Type B pancreatic cell (in vitro differentiated cells): Measurements from ENCODE around the gene NUP205. TPM values are rescaled to one million over a fixed set of nuclear protein-coding genes. Genes with fewer than 3 reads are reported as not detected.

Experiments
- DNase-seq: peaks from one replicate; pipeline ENCODE4 v3.0.0; 2021; ENCODE audit warnings: mixed read lengths; ENCODE audit not compliant: unreplicated experiment; ENCODE audit errors: extremely low spot score
- H3K27ac Mint-ChIP-seq: 2 replicates; pipeline ENCODE4 v1.8.0; 2021; ENCODE audit warnings: mild to moderate bottlenecking, mixed read lengths
- H3K27me3 Mint-ChIP-seq: 2 replicates; pipeline ENCODE4 v1.8.0; 2021; ENCODE audit warnings: mixed read lengths
- H3K36me3 Mint-ChIP-seq: 2 replicates; pipeline ENCODE4 v1.8.0; 2021; ENCODE audit warnings: mixed read lengths
- H3K4me1 Mint-ChIP-seq: one replicate; pipeline ENCODE4 v1.8.0; 2021; ENCODE audit warnings: mixed read lengths; ENCODE audit not compliant: unreplicated experiment
- H3K4me3 Mint-ChIP-seq: 2 replicates; pipeline ENCODE4 v1.8.0; 2021; ENCODE audit warnings: mild to moderate bottlenecking, mixed read lengths
- H3K9me3 Mint-ChIP-seq: 2 replicates; pipeline ENCODE4 v1.8.0; 2021; ENCODE audit warnings: mixed read lengths
- total RNA-seq: library from RNA; stranded (reverse); gene quantifications from 2 replicates; pipeline ENCODE4 v1.2.1, GENCODE V29; 2021; ENCODE audit warnings: low replicate concordance
- TF ChIP-seq, protein P1 (sequence below): fragments of 200-600 bp; sonication (generic); conservative IDR thresholded peaks from 2 replicates; pipeline ENCODE4 v1.5.0; 2021; ENCODE audit warnings: antibody characterized with exemption, mild to moderate bottlenecking

NUP205 gene
- total RNA-seq, 1 donor from 2014 or later = 102 TPM

DNA sequence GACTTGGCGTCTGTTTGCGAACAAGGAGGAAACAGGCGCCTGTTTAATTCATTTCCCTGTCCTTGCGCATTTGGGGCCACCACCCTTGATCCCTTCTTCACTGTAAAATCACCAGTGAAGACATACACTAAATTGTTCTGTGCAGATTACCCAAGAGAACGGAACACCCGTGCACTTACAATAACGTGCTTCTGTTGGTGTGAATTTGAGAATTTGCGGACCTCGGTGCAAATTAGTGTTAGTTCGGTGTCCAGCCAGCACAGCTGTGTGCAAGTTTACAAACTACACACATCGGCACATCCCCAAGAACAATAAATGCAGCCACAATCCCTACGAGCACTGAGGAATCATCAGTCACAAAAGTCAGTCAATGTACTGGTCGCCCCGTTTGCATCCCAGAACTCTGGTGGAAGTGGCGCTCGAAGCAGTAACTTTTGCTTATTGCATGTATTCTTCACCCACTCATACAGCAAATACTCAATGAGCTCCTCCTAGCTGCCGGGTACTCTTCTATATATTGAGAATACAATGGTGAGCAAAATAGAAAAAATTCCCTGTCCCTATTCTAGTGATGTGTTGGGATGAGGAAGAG lies 47.0 kb upstream of the NUP205 start:
- no peaks in the 10 kb centered on the region for H3K27me3 Mint-ChIP-seq
- H3K4me3 Mint-ChIP-seq = no peak overlapping the region
- H3K9me3 Mint-ChIP-seq = no peaks in the 10 kb centered on the region
- DNase-seq = no peak
- no peak overlapping the region for H3K27ac Mint-ChIP-seq
- H3K36me3 Mint-ChIP-seq = no peaks in the 10 kb centered on the region
- TF ChIP-seq, protein P1, sequence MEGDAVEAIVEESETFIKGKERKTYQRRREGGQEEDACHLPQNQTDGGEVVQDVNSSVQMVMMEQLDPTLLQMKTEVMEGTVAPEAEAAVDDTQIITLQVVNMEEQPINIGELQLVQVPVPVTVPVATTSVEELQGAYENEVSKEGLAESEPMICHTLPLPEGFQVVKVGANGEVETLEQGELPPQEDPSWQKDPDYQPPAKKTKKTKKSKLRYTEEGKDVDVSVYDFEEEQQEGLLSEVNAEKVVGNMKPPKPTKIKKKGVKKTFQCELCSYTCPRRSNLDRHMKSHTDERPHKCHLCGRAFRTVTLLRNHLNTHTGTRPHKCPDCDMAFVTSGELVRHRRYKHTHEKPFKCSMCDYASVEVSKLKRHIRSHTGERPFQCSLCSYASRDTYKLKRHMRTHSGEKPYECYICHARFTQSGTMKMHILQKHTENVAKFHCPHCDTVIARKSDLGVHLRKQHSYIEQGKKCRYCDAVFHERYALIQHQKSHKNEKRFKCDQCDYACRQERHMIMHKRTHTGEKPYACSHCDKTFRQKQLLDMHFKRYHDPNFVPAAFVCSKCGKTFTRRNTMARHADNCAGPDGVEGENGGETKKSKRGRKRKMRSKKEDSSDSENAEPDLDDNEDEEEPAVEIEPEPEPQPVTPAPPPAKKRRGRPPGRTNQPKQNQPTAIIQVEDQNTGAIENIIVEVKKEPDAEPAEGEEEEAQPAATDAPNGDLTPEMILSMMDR = no peak
- peaks cover 14% of the 10 kb centered on the region for H3K4me1 Mint-ChIP-seq

DNA sequence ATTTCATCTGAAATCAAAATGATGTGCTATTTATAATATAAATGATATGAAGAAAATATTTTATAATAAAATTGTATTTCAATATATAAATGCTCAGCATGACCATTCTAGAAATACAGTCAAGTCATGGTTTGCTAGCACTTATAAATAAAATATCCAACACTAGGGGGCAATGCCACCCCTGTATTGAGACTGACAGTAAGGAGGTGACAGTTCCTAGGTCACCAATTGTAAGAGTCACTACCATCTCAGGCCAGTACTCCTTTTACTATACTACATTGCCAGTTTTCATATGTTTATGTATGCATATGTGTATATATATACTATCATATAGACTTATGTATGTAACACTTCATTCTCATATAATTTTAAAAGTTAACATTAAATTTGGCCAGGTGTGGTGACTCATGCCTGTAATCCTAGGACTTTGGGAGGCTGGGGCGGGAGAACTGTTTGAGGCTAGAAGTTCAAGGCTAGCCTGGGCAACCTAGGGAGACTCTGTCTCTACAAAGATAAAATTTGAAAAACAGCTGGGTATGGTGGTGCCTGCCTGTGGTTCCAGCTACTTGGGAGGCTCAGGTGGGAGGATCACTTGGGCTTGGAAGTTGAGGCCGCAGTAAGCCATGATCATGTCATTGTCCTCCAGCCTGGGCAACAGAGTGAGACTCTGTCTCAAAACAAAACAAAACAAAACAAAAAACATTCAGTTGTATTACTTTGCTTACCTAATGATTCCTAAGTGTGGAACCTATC lies 45.4 kb upstream of the NUP205 start:
- H3K27ac Mint-ChIP-seq = no peak overlapping the region
- H3K27me3 Mint-ChIP-seq = no peaks in the 10 kb centered on the region
- H3K36me3 Mint-ChIP-seq = no peaks in the 10 kb centered on the region
- TF ChIP-seq, protein P1 = peak; percentile 79
- no peaks in the 10 kb centered on the region for H3K9me3 Mint-ChIP-seq
- H3K4me1 Mint-ChIP-seq = peaks cover 9% of the 10 kb centered on the region
- H3K4me3 Mint-ChIP-seq = no peak overlapping the region
- DNase-seq = no peak

DNA sequence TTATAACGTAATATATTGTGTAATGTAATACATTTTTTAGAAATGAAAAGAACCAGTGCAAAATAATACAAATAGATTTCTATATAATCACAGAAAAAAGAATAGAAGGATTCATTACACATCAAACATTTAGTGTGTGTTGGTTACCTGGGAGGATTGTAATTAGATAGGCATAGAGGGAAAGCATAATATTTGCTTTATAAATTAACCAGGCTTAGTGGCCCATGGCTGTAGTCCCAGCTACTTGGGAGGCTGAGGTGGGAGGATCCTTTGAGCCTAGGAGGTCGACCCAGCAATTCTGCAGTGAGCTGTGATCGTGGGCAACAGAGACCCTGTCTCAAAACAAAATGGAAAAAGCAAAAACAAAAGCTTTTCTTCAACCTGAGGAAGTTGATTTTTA lies 42.9 kb upstream of the NUP205 start:
- H3K4me3 Mint-ChIP-seq = no peak overlapping the region
- H3K9me3 Mint-ChIP-seq = no peaks in the 10 kb centered on the region
- TF ChIP-seq, protein P1 = no peak
- H3K4me1 Mint-ChIP-seq = no peaks in the 10 kb centered on the region
- H3K27ac Mint-ChIP-seq = no peak overlapping the region
- H3K27me3 Mint-ChIP-seq = no peaks in the 10 kb centered on the region
- no peaks in the 10 kb centered on the region for H3K36me3 Mint-ChIP-seq
- no peak for DNase-seq

DNA sequence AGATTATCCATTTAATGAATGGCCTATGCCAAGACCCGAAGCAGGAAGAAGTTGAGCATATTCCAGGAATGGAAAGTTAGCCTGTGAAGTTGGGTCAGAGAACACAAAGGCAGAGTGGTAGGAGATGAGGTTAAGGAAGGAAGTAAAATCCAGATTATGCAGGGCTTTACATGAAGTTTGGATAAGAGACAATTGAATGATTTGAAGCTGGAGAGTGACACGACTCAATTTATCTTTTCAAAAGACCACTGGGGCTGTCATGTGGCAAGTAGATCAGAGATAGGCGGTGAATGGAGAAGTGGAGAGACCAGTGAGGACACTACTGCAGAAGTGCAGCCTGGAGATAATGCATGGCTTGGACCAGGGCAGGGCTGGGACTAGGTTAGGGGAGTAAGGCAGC lies 40.7 kb upstream of the NUP205 start:
- Mint-ChIP-seq H3K4me1 (no peaks in the 10 kb centered on the region), H3K27ac (no peak overlapping the region), H3K4me3 (no peak overlapping the region), H3K36me3 (no peaks in the 10 kb centered on the region), H3K27me3 (no peaks in the 10 kb centered on the region), H3K9me3 (no peaks in the 10 kb centered on the region)
- DNase-seq = no peak
- TF ChIP-seq, protein P1 = no peak

DNA sequence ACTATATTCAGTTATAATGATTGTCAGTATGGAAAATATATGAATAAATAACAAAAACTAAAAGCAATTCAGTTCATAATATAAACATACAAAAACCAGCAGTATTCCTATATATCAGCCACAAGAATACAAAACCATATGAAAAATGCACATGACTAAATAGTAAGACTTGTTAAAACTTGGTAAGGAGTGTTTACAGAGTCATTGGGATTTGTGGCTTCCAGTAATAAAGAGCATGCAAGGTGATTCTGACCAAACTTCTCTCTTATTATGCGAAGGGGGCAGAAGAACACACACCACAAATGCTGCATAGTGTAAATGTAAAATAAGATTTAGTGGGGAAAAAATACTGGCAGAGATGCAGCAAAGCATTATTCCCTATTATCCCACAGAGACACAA lies 39.0 kb upstream of the NUP205 start:
- no peak for DNase-seq
- no peaks in the 10 kb centered on the region for H3K36me3 Mint-ChIP-seq
- H3K9me3 Mint-ChIP-seq = no peaks in the 10 kb centered on the region
- no peaks in the 10 kb centered on the region for H3K4me1 Mint-ChIP-seq
- no peaks in the 10 kb centered on the region for H3K27me3 Mint-ChIP-seq
- H3K27ac Mint-ChIP-seq = no peak overlapping the region
- H3K4me3 Mint-ChIP-seq = no peak overlapping the region
- TF ChIP-seq, protein P1 = no peak
